GM13976 (cell line): ENCODE measurements around the gene SLX4.

Source experiments
- DNase-seq: peaks from one replicate; pipeline ENCODE4 v3.0.0; 2012; ENCODE audit warnings: low spot score
- CTCF ChIP-seq: IDR thresholded peaks from 2 replicates; pipeline ENCODE4 v1.5.1; 2012; ENCODE audit warnings: borderline replicate concordance, mild to moderate bottlenecking; ENCODE audit not compliant: insufficient read depth; ENCODE audit errors: extremely low read depth, missing control alignments, control extremely low read depth
- in situ Hi-C: fragments of 300-500 bp; cut with MboI; formaldehyde crosslinking; loops from one replicate; pipeline ENCODE4 v1.12.0; 2022; ENCODE audit warnings: low sequenced_read_pairs, mixed read lengths, inconsistent platforms; ENCODE audit not compliant: unreplicated experiment

Gene SLX4

DNA sequence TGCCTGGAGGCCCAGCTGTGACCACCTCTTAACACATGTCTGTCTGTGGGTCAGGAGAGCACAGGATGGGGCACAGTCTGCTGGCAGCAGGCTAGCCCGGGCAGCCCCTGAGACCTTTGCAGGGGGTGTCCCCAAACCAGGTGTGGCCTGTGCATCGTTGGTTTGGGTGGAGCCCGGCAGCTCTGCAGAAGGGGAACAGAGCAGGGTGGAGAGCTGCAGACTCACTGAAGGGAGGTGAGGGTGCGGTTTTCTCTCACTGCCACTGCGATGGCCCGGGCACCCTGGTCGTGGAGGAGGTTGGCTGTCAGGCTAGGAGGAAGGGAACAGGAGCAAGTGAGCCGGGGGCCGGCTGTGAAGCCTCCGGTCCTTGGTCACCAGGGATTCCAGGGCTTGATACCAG is 63.0 kb downstream of the SLX4 start:
- no peak for TF ChIP-seq CTCF
- DNase-seq = no peak
- in situ Hi-C loops = loop anchor here (25.0 kb wide), 2 partner anchors 114 to 339 kb away; partner anchors contain the start of genes CREBBP and DNASE1

GRCh38 chr16:3546986-3547682 is 64.3 kb downstream of the SLX4 start:
- in situ Hi-C loops = loop anchor here (25.0 kb wide), 2 partner anchors 115 to 340 kb away; partner anchors contain the start of genes CREBBP and DNASE1
- TF ChIP-seq CTCF = no peak
- DNase-seq = no peak

DNA sequence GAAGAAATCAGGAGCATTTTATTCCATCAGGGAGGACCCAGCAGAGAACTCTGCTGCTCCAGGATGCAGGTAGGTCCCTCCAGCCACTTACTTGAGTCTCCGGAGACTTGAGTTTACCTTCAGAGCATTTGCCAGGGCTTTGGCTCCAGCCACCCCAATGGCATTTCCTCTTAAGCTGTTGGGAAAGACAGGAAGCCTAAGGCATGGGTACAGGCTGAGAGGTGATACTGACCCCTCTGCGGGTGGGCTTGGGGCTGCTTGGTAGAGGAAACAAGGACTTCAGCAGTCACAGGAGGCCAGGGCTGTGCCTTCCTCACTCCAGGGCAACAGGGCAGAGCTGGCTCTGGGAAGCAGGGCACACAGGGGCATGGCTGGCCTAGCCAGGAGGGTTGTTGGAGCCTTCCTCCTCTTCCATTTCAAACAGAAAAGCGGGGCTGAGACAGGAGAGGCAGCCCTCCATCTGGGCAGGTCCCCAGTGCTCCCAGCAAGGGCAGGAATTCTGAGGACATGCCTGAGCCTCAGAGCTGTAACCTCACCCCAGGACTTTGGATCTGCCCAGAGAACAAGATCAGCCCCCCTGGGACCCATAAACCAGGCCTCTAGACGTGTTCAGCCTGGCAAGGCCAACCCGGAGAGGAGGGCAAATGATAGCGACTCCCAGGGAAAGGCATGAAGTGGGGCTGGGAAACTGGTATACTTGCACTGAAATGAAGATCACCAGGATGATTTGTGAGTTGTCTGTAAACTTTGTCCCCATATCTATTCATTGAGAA is 68.6 kb downstream of the SLX4 start:
- in situ Hi-C loops = loop anchor here (25.0 kb wide), 2 partner anchors 120 to 345 kb away; partner anchors contain the start of genes CREBBP and DNASE1
- no peak for TF ChIP-seq CTCF
- no peak for DNase-seq

DNA sequence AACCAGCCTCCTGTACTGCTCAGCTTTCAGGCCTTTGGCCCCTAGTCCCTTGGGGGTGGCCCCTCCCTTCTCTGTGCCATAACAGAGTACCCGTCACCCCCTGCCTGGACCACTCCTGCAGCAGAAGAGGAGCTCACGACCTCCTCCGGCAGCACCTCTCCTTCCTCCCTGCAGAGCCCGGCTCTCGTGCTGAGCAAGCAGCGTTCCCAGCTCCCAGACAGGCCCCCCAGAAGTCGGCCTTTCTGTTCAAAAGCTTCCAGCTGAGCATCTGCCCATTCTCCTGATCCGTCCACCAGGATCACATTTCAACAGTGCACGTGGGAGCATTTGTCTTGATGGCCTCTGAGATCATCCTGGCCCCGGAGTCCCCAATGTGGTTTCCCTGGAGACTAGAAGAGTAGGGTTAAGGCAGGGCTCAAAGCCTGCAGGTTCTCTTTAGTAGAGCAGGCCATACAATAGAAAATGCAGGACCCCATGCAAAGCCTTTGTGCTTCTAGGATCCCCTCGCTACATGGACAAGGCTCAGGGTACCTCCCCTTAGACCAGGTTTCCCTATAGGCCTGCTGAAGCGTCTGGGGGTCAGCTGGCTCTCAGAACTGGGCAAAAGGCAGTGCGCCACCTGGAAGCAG is 69.8 kb downstream of the SLX4 start:
- no peak for TF ChIP-seq CTCF
- in situ Hi-C loops = loop anchor here (25.0 kb wide), 2 partner anchors 121 to 346 kb away; partner anchors contain the start of genes CREBBP and DNASE1
- no peak for DNase-seq

DNA sequence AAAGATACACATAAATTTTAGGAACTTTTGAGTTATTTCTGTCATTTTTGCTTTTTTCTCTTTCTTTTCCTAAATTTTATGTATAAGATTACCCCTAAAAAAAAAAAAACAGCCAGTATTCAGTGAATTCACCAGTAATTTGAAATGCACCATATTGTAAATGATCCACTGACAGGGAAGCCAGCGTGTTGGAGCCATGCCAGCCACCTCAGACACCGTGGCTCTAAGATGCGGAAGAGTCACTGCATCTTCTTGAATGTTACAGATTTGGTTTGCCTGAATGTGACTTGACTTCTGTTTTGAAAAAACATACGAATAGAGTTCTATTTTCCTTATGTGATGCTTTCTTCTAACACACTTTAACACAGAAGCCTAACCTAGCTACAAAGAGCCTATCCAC is 73.2 kb downstream of the SLX4 start:
- no peak for DNase-seq
- no peak for TF ChIP-seq CTCF
- in situ Hi-C loops = loop anchor here (25.0 kb wide), 2 partner anchors 124 to 349 kb away; partner anchors contain the start of genes CREBBP and DNASE1

DNA sequence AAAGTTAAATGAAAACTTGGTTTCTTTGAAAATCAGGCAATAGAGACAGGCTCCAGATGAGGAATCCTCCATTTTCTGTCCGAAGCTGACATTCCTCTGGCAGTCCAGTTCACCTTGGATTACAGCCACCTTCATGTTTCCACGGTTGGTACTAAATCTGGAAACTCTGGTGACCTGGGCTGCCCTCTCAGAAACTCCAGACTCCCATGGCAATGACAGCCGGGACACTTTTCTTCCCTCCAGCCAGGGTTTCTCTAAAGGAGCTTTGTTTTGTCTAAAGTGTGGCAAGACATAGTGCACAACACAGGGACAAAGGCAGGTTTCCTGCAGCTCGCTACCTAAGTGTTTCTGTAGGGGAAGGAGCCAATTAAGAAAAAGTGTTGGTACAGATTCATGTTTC is 74.6 kb downstream of the SLX4 start:
- no peak for DNase-seq
- no peak for TF ChIP-seq CTCF
- in situ Hi-C loops = loop anchor here (25.0 kb wide), 2 partner anchors 125 to 350 kb away; partner anchors contain the start of genes CREBBP and DNASE1
